ENCODE results near the gene SDK1.
"Not testable (repeated sequence)": the region's sequence is repeated elsewhere in the genome, so short reads cannot be mapped to it uniquely, and the experiment has no call there.

SDK1 gene

DNA sequence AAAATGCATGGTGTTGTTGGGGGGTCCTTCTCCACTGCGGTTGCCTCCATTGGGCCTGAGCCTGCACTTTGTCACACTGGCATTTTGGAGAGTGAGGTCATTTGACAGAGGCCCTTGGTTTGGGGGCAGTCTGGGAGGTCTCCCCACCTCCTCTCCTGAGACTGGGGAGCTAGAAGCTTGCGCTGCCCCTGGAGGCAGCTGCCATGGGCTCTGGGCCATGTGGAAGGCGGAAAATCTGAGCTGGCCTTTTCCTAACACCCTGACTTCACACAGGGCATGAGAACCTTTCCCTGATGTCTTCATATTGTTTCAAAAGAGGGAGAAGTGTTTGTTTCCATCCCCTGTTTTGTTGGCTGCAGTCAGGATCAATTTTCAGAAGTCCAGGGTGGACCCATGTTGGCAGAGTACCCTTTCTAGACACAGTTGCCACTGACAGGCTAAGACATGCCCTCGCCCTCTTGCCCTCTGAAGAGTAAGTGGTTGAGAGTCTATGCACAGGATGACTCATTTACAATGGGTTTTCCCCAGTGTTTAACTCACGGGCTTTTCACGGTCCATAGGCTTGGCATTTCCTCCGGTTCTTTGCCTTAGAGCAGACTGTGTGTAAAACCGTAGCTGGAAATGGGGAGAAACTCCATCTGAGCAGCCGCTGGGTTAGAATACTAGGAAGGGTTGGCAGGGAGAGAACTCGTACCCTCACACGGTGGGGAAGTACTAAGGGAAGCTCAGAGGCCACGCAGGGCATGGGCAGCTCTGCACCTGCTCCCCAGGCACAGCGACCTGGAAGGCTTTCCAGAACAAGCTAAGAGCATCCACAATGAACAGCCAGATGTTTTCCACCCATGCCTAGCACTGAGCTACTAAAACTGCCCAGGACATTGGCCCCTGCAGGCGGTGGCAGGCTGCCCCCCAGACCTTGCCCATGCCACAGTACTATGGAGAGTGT, 655.0 kb downstream of the SDK1 start:
- Histone ChIP-seq H3K4me1 (ENCODE audit: control insufficient read depth, insufficient read depth, low read length, poor library complexity, severe bottlenecking) (no peaks in the 10 kb centered on the region), H3K4me3 (ENCODE audit: insufficient read depth, low read depth, low read length, poor library complexity, severe bottlenecking) (no peak overlapping the region), H3K9me3 (ENCODE audit: control insufficient read depth, low read length) (no peaks in the 10 kb centered on the region), H3K27ac (ENCODE audit: insufficient read depth, low read length, poor library complexity, severe bottlenecking) (no peak overlapping the region), H3K36me3 (ENCODE audit: control insufficient read depth, insufficient read depth, low read length) (no peaks in the 10 kb centered on the region), H3K27me3 (replicated peaks; ENCODE audit: control insufficient read depth, insufficient read depth, low read length, poor library complexity, severe bottlenecking) (no peaks in the 10 kb centered on the region)
- DNase-seq: no peak

DNA sequence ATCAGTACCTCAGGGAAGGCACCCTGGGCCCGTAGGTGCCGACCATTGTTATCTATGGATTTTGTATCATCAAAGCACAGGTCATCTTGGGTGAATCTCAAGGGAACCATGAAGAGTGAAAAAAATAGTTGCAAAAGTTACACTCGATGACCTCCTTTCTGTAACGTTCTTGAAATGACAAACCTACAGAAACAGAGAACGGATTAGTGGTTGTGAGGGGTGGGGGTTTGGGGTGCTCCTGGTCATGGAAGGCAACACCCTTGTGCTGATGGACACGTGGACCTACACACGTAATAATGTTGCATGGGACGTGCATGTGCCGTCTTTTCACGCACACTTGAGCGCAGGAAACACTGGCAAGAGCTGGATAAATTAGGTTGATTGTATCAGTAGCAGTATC, 655.9 kb downstream of the SDK1 start:
- Histone ChIP-seq H3K36me3 (ENCODE audit: control insufficient read depth, insufficient read depth, low read length) (no peaks in the 10 kb centered on the region), H3K9me3 (ENCODE audit: control insufficient read depth, low read length) (no peaks in the 10 kb centered on the region), H3K27ac (ENCODE audit: insufficient read depth, low read length, poor library complexity, severe bottlenecking) (no peak overlapping the region), H3K4me3 (ENCODE audit: insufficient read depth, low read depth, low read length, poor library complexity, severe bottlenecking) (no peak overlapping the region), H3K27me3 (replicated peaks; ENCODE audit: control insufficient read depth, insufficient read depth, low read length, poor library complexity, severe bottlenecking) (no peaks in the 10 kb centered on the region), H3K4me1 (ENCODE audit: control insufficient read depth, insufficient read depth, low read length, poor library complexity, severe bottlenecking) (no peaks in the 10 kb centered on the region)
- DNase-seq: no peak

DNA sequence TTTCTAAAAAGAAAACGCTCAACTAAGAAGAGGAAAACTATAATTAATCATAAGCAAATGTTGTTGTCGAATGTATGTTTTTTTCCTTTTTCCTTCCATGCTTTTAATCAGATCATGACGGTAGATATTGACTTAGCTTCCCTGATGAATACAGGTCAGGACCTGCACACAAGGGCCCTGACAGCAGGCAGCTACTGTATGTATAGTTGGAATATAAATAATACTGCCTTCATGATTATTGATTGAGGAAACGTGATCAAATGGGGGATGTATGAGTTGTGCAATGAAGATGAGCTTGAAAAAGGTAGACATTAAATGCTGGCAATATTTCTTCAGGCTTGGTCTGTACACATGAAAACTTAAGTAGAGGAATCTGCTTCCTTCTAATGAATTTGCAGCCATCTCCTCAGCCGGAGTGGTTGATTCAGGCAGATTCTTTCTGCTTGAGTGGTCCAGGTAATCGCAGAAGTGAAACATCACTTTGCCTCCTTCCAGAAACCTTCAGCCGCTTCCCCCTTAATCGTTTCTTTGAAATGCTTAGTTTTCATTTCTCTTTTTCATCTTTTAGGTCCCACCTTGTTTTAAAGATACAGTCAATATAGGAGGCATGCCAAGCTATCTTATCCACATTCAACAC, 656.5 kb downstream of the SDK1 start:
- DNase-seq: no peak
- no peaks in the 10 kb centered on the region for H3K4me1 ChIP-seq (ENCODE audit: control insufficient read depth, insufficient read depth, low read length, poor library complexity, severe bottlenecking)
- H3K4me3 ChIP-seq (ENCODE audit: insufficient read depth, low read depth, low read length, poor library complexity, severe bottlenecking): no peak overlapping the region
- H3K36me3 ChIP-seq (ENCODE audit: control insufficient read depth, insufficient read depth, low read length): no peaks in the 10 kb centered on the region
- H3K9me3 ChIP-seq (ENCODE audit: control insufficient read depth, low read length): no peaks in the 10 kb centered on the region
- no peak overlapping the region for H3K27ac ChIP-seq (ENCODE audit: insufficient read depth, low read length, poor library complexity, severe bottlenecking)
- no peaks in the 10 kb centered on the region for H3K27me3 ChIP-seq (replicated peaks; ENCODE audit: control insufficient read depth, insufficient read depth, low read length, poor library complexity, severe bottlenecking)

GRCh38 chr7:3958109-3958483, 657.0 kb downstream of the SDK1 start:
- Histone ChIP-seq H3K9me3 (ENCODE audit: control insufficient read depth, low read length) (no peaks in the 10 kb centered on the region), H3K4me1 (ENCODE audit: control insufficient read depth, insufficient read depth, low read length, poor library complexity, severe bottlenecking) (no peaks in the 10 kb centered on the region), H3K4me3 (ENCODE audit: insufficient read depth, low read depth, low read length, poor library complexity, severe bottlenecking) (no peak overlapping the region), H3K27ac (ENCODE audit: insufficient read depth, low read length, poor library complexity, severe bottlenecking) (no peak overlapping the region), H3K27me3 (replicated peaks; ENCODE audit: control insufficient read depth, insufficient read depth, low read length, poor library complexity, severe bottlenecking) (no peaks in the 10 kb centered on the region), H3K36me3 (ENCODE audit: control insufficient read depth, insufficient read depth, low read length) (no peaks in the 10 kb centered on the region)
- DNase-seq: no peak

DNA sequence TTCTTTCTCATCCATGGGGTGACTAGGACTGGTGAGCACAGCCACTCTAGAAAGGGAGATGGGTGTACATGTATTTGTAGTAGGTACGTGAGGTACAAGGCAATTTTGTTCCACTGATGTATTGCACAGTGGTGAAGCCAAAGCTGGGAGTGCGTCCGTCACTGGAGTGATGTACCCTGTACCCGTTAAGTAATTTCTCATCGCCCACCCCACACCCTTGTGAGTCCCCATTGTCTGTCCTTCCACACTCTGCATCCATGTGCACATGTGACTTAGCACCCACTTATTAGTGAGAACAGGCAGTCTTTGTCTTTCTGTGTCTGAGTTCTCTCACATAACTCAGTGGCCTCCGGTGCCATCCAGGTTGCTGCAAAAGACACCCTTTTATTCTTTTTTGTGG, 658.3 kb downstream of the SDK1 start:
- Histone ChIP-seq H3K4me1 (ENCODE audit: control insufficient read depth, insufficient read depth, low read length, poor library complexity, severe bottlenecking) (no peaks in the 10 kb centered on the region), H3K36me3 (ENCODE audit: control insufficient read depth, insufficient read depth, low read length) (no peaks in the 10 kb centered on the region), H3K27me3 (replicated peaks; ENCODE audit: control insufficient read depth, insufficient read depth, low read length, poor library complexity, severe bottlenecking) (no peaks in the 10 kb centered on the region), H3K9me3 (ENCODE audit: control insufficient read depth, low read length) (no peaks in the 10 kb centered on the region), H3K27ac (ENCODE audit: insufficient read depth, low read length, poor library complexity, severe bottlenecking) (no peak overlapping the region), H3K4me3 (ENCODE audit: insufficient read depth, low read depth, low read length, poor library complexity, severe bottlenecking) (no peak overlapping the region)
- no peak for DNase-seq

DNA sequence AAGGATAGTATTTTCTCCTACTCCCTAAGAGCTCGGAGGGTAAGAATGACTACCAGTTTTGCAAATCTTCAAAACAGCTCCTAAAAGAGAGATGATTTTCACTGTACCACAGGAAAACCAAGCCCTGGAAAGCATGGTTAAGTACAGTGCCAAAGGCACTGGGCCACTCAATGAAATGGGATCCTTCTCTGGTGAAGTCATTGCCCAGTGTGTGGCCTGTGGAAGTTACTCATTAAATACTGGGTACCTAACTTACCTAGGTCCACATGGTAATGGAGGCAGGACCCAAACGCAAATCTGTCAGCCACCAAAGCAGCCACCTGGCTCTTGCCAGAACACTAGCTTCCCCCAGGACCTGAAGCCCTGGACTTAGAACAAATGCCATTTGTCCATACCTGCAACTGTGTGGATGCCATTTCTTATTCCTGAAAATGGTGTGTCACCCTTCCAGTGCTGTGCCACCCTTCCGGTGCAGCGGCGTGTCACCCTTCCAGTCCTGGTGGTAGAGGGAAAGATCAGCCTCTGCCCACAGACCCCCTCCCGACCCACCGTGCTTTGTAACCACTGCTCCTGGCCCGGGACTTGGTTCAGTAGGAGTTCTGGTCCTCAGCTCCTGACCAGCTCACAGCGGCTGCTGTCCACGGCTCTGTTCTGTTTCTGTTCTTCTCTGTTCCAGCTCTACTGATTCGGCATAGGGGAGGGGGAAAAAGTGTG, 659.2 kb downstream of the SDK1 start:
- no peaks in the 10 kb centered on the region for H3K4me1 ChIP-seq (ENCODE audit: control insufficient read depth, insufficient read depth, low read length, poor library complexity, severe bottlenecking)
- H3K27me3 ChIP-seq (replicated peaks; ENCODE audit: control insufficient read depth, insufficient read depth, low read length, poor library complexity, severe bottlenecking): no peaks in the 10 kb centered on the region
- H3K36me3 ChIP-seq (ENCODE audit: control insufficient read depth, insufficient read depth, low read length): no peaks in the 10 kb centered on the region
- H3K27ac ChIP-seq (ENCODE audit: insufficient read depth, low read length, poor library complexity, severe bottlenecking): no peak overlapping the region
- no peak overlapping the region for H3K4me3 ChIP-seq (ENCODE audit: insufficient read depth, low read depth, low read length, poor library complexity, severe bottlenecking)
- DNase-seq: no peak
- no peaks in the 10 kb centered on the region for H3K9me3 ChIP-seq (ENCODE audit: control insufficient read depth, low read length)

- H3K27ac ChIP-seq (ENCODE audit: insufficient read depth, low read length, poor library complexity, severe bottlenecking): no peak overlapping the region
- H3K36me3 ChIP-seq (ENCODE audit: control insufficient read depth, insufficient read depth, low read length): no peaks in the 10 kb centered on the region
- no peak for DNase-seq
- H3K27me3 ChIP-seq (replicated peaks; ENCODE audit: control insufficient read depth, insufficient read depth, low read length, poor library complexity, severe bottlenecking): no peaks in the 10 kb centered on the region
- no peak overlapping the region for H3K4me3 ChIP-seq (ENCODE audit: insufficient read depth, low read depth, low read length, poor library complexity, severe bottlenecking)
- no peaks in the 10 kb centered on the region for H3K9me3 ChIP-seq (ENCODE audit: control insufficient read depth, low read length)
- H3K4me1 ChIP-seq (ENCODE audit: control insufficient read depth, insufficient read depth, low read length, poor library complexity, severe bottlenecking): no peaks in the 10 kb centered on the region
Measured at GRCh38 chr7:3960942-3961341, 659.9 kb downstream of the SDK1 start.

GRCh38 chr7:3961857-3962503, 660.9 kb downstream of the SDK1 start:
- no peak for DNase-seq
- Histone ChIP-seq H3K4me3 (ENCODE audit: insufficient read depth, low read depth, low read length, poor library complexity, severe bottlenecking) (no peak overlapping the region), H3K27ac (ENCODE audit: insufficient read depth, low read length, poor library complexity, severe bottlenecking) (no peak overlapping the region), H3K36me3 (ENCODE audit: control insufficient read depth, insufficient read depth, low read length) (no peaks in the 10 kb centered on the region), H3K27me3 (replicated peaks; ENCODE audit: control insufficient read depth, insufficient read depth, low read length, poor library complexity, severe bottlenecking) (no peaks in the 10 kb centered on the region), H3K9me3 (ENCODE audit: control insufficient read depth, low read length) (no peaks in the 10 kb centered on the region), H3K4me1 (ENCODE audit: control insufficient read depth, insufficient read depth, low read length, poor library complexity, severe bottlenecking) (no peaks in the 10 kb centered on the region)

DNA sequence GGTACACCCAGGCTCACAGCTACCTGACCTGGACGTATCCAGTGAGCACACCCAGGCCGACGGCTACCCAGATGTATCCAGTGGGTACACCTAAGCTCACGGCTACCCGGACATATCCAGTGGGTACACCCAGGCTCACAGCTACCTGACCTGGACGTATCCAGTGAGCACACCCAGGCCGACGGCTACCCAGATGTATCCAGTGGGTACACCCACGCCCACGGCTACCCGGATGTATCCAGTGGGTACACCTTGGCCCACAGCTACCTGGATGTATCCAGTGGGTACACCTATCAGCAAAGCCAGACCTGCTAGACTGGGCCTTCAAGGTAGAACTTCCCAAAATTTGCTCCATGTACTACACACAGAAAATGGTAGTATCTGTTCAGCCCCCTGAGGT, 662.7 kb downstream of the SDK1 start:
- not testable (repeated sequence) for H3K4me1 ChIP-seq (ENCODE audit: control insufficient read depth, insufficient read depth, low read length, poor library complexity, severe bottlenecking); H3K9me3 ChIP-seq (ENCODE audit: control insufficient read depth, low read length); H3K4me3 ChIP-seq (ENCODE audit: insufficient read depth, low read depth, low read length, poor library complexity, severe bottlenecking); H3K27ac ChIP-seq (ENCODE audit: insufficient read depth, low read length, poor library complexity, severe bottlenecking); H3K36me3 ChIP-seq (ENCODE audit: control insufficient read depth, insufficient read depth, low read length); H3K27me3 ChIP-seq (replicated peaks; ENCODE audit: control insufficient read depth, insufficient read depth, low read length, poor library complexity, severe bottlenecking); DNase-seq

All from effector memory CD4-positive, alpha-beta T cell (primary cell).